Mucosa of descending colon (tissue), 3 donors: Measurements from ENCODE around the gene NEK5. TPM values are rescaled to one million over a fixed set of nuclear protein-coding genes. Genes with fewer than 3 reads are reported as not detected.
"Not testable (repeated sequence)": the region's sequence is repeated elsewhere in the genome, so short reads cannot be mapped to it uniquely, and the experiment has no call there.

ENCODE experiments used
- ATAC-seq: fragments of 200-7000 bp; cut with Tn5 transposase; one replicate; pipeline ENCODE4 v1.9.1; 2020; ENCODE audit warnings: mild to moderate bottlenecking, moderate library complexity
- DNase-seq, 3 donors: peaks; one replicate each; pipeline ENCODE4 v3.0.0-alpha.2; 2020
- H3K36me3 ChIP-seq: fragments of 200-600 bp; one replicate; pipeline ENCODE4 v1.8.0; 2021; ENCODE audit warnings: low read depth, mild to moderate bottlenecking
- H3K4me1 ChIP-seq: fragments of 200-600 bp; one replicate; pipeline ENCODE4 v1.8.0; 2021; ENCODE audit warnings: low read depth, mild to moderate bottlenecking
- H3K4me3 ChIP-seq: fragments of 200-600 bp; one replicate; pipeline ENCODE4 v1.8.0; 2021; ENCODE audit warnings: mild to moderate bottlenecking
- H3K9me3 ChIP-seq: fragments of 200-600 bp; one replicate; pipeline ENCODE4 v1.8.0; 2021; ENCODE audit warnings: mild to moderate bottlenecking
- intact Hi-C, 2 donors: fragments of 100-400 bp; cut with DNase I in 1 of 2; cut with micrococcal nuclease in 1 of 2; formaldehyde crosslinking; loops; one replicate each; pipeline versions ENCODE4 v1.11.0 to v1.11.1; 2022; cut with DNase I, micrococcal nuclease
- total RNA-seq, 3 donors: library from RNA; stranded (reverse); fragmentation: NEBNext Ultra II Directional in 2 of 3; extraction: Animal tissue kit (Norgen Biotek cat#: 25700) in 2 of 3; gene quantifications; one replicate each; pipeline versions ENCODE4 v1.2.1 to v1.2.4, GENCODE V29; 2021 to 2023
- TF ChIP-seq, protein P1 (sequence below): fragments of 200-600 bp; IDR thresholded peaks from one replicate; pipeline ENCODE4 v1.8.0; 2022; ENCODE audit warnings: antibody characterized with exemption, mild to moderate bottlenecking
- donor health status: DM: no; HTN: no; CAD: no; lungs with moderate emphysema.
- donor health status: DM: no; HTN: no; CAD: no.
- donor health status: DM: no; HTN: yes; CAD: no.

The NEK5 gene
- total RNA-seq, 3 donors from 2014 or later = 0.14 to 0.32 (median 0.29) TPM

DNA sequence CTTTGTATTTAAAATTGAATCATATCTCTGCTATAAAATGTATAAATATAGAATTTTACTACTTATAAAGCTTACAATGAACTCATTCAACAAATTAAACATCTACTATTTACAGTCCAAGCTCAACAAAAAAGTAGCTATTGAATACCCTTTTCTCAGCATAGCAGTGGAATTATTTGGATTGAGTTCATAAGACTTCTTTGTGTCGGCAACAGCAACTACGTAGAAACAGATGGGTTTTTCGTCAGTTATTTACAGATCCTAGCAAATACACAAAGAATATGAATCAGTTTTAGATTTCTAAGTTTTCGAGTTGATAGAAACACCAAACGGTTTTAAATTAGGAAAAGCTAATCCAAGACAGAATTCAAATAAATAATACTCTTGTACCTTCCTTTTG is 41.0 kb upstream of the NEK5 start:
- ATAC-seq = no peak
- Histone ChIP-seq H3K36me3 (peaks cover under 1% of the 10 kb centered on the region), H3K9me3 (no peaks in the 10 kb centered on the region), H3K4me1 (peaks cover 7% of the 10 kb centered on the region), H3K4me3 (no peak overlapping the region)
- no peak for DNase-seq
- TF ChIP-seq, protein P1, sequence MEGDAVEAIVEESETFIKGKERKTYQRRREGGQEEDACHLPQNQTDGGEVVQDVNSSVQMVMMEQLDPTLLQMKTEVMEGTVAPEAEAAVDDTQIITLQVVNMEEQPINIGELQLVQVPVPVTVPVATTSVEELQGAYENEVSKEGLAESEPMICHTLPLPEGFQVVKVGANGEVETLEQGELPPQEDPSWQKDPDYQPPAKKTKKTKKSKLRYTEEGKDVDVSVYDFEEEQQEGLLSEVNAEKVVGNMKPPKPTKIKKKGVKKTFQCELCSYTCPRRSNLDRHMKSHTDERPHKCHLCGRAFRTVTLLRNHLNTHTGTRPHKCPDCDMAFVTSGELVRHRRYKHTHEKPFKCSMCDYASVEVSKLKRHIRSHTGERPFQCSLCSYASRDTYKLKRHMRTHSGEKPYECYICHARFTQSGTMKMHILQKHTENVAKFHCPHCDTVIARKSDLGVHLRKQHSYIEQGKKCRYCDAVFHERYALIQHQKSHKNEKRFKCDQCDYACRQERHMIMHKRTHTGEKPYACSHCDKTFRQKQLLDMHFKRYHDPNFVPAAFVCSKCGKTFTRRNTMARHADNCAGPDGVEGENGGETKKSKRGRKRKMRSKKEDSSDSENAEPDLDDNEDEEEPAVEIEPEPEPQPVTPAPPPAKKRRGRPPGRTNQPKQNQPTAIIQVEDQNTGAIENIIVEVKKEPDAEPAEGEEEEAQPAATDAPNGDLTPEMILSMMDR = no peak
- intact Hi-C loops = no loop called here

DNA sequence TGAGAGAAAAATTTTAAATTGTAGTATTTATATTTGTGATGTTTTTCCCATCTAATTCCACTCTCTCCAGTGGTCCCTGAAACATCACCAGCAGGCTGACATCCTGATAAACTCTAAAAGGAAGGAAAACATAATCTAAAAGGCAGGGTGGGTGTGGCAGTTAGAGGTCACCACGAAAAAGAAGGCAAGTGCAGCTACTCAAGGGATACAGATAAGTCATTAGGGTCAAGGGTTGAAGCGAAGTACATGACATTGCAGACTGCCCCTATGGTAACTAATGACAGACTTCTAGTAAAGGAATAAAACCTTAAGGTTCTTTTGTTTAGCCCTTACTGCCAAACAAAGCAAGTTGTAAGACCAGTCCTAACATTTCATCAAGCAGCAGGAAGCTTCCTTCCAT is 36.5 kb upstream of the NEK5 start:
- no peaks in the 10 kb centered on the region for H3K36me3 ChIP-seq
- ATAC-seq = no peak
- intact Hi-C loops = no loop called here
- TF ChIP-seq, protein P1 = no peak
- no peaks in the 10 kb centered on the region for H3K9me3 ChIP-seq
- DNase-seq = no peak
- H3K4me1 ChIP-seq = peaks cover 18% of the 10 kb centered on the region
- H3K4me3 ChIP-seq = no peak overlapping the region

DNA sequence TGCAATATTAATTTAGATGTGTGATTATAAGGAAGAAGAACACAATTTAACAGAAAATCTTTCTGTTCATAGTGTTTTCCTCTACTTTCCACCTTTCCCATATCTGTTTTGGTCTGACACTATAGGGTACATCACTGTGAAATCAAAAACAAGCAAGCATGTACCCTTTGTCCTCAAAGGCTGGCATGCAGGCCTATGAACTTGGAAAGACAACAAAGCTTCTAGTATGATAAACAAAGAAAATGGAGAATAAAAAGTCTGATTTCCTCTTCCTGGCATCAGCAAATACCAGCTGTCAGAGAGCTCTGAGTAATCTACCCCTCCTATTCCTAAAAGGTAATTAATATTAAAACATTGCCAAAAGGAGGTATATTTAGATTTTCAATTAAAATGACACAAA is 36.1 kb upstream of the NEK5 start:
- TF ChIP-seq, protein P1 = no peak
- DNase-seq (no peak), ATAC-seq (no peak)
- H3K36me3 ChIP-seq = no peaks in the 10 kb centered on the region
- intact Hi-C loops = no loop called here
- H3K4me1 ChIP-seq = peaks cover 18% of the 10 kb centered on the region
- no peaks in the 10 kb centered on the region for H3K9me3 ChIP-seq
- H3K4me3 ChIP-seq = no peak overlapping the region

DNA sequence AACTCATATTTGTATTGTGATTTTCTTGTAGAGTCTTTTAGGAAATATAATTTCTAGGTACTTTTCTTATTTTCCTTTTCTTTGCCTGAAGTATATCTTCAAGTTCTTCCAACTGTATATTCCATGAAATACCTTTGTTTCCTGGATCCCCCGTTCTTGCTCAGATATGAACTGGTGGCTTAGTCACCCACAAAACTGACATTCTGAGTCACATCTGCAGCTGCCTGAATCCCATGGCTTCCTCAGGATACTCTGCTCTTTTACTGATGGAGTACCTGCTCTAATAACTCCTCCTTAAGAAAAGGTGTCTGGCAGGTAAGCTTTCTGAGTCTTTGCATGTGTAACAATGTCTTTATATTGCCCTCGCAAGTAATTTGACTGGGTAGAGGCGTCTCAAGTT is 35.0 kb upstream of the NEK5 start:
- H3K4me3 ChIP-seq, H3K9me3 ChIP-seq, DNase-seq, ATAC-seq, H3K36me3 ChIP-seq, intact Hi-C loops: not testable (repeated sequence)
- H3K4me1 ChIP-seq = peaks cover 18% of the 10 kb centered on the region

DNA sequence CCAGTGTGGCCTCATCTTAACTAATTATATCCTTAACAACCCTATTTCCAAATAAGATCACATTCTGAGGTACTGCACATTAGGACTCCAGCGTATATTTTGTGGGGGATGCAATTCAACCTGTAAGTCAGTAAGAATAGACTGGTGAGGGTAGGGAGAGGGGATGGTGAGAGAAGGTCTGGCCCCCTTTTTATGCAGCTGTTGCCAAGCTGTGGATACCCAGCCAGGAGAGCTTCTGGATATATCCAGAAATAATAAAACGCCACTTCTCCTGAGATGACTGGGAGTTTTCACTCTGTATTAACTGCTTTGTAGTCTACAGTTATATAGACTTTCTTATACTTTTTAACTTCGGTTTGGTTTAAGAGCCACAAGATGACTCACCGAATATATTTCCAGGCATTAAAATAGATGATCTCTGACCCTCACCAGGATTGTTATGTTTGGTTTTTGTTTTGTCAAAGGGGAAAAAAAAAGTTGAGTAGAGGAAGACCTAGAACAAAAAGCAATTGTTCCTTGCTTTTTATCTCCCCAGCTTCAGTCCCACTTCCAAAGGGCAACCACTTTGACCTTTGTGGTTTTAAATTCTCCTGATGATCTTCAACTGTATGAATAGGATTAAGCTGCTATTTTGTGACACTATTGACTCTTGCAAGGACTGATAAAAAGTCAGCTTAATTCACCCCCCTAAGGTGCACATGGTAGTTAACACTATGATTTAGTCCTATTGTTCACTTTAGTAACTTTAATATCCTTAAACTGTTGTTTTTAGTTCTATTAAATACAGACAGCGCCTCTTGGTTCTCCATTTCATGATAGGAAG is 33.6 kb upstream of the NEK5 start:
- ATAC-seq (peak; percentile 40), DNase-seq (no peak)
- intact Hi-C loops = no loop called here

DNA sequence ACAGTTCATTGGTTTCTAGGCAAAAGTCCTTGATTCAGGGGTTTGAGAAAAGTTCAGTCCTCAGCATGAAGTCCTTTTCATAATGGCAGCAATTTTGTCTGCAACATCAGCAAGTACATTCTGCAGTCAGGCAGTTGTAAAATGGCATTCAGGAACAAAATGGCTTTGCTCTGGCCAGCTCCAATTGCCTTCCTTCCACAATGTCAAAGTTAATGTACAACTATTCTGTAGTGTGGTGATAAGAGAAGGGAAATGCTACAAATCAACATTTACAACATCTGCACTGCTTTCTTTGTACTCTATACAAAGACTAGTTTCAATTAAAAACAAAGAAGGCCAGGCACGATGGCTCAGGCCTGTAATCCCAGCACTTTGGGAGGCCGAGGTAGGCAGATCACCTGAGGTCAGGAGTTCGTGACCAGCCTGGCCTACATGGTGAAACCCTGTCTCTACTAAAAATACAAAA is 32.3 kb upstream of the NEK5 start:
- TF ChIP-seq, protein P1 = no peak
- no peak overlapping the region for H3K4me3 ChIP-seq
- peaks cover 25% of the 10 kb centered on the region for H3K4me1 ChIP-seq
- no peaks in the 10 kb centered on the region for H3K36me3 ChIP-seq
- H3K9me3 ChIP-seq = no peaks in the 10 kb centered on the region
- ATAC-seq = peak; percentile 68
- peak in 2 of 3 donors; percentile 37 to 45 for DNase-seq
- intact Hi-C loops = no loop called here

More for the DNA sequence above, 33.6 kb upstream of the NEK5 start:
- no peak overlapping the region for H3K4me3 ChIP-seq
- no peaks in the 10 kb centered on the region for H3K9me3 ChIP-seq
- H3K4me1 ChIP-seq = peaks cover 25% of the 10 kb centered on the region
- TF ChIP-seq, protein P1 = no peak
- no peaks in the 10 kb centered on the region for H3K36me3 ChIP-seq
